GM12865 (cell line): ENCODE measurements around the gene TTC34.

Experiments
- DNase-seq: peaks from one replicate; pipeline ENCODE4 v3.0.0; 2010; ENCODE audit warnings: low read depth
- H3K4me3 ChIP-seq: 2 replicates; pipeline ENCODE4 v1.5.1; 2011; ENCODE audit warnings: mild to moderate bottlenecking, low read depth, low read length, control low read depth
- TF ChIP-seq, protein P1 (sequence below): IDR thresholded peaks from 2 replicates; pipeline ENCODE4 v1.5.1; 2011; ENCODE audit warnings: low read length, control low read depth, low read depth, inconsistent platforms; ENCODE audit not compliant: insufficient read depth; ENCODE audit errors: missing control alignments

TTC34 gene

DNA sequence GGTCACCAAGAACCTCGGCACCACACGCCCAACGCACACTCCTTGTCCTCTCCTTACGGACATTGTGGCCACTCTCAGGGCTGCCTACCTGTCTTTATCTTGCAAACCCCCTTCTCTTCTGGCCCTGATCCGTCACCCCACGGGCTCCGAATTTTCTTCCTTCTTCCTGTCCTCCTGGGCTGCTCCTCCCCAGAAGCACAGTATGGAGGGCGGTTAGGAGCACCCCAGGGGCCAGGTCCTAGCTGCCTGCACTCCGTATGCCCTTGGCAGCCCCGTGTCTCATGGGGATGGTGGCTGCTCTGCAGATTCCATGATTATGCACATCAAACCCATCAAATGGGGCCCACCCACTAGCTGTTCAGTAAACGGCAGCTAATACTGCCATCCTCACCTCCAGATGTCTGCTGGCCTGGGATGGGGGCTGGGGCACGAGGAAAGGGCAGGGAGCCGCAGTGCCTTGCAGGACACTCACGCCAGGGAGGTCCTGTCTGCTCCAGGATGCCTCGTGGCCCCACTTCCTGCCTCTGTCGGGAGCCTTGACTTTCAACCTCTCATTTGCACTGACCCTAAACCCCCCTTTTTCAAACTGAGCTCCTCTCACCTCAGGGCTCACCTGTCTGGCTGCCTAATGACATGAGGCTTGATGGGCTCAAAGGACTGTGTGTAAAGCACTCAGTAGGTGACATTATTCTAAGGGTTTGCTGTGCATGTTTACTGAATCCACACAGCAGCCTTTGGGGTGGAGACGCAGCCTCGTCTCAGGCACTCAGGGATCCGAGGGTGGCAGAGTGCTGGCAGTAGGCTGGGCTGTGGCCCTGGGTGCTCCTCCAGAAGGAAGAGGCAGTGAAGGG is 4.4 kb downstream of the TTC34 start:
- DNase-seq = no peak
- TF ChIP-seq, protein P1, sequence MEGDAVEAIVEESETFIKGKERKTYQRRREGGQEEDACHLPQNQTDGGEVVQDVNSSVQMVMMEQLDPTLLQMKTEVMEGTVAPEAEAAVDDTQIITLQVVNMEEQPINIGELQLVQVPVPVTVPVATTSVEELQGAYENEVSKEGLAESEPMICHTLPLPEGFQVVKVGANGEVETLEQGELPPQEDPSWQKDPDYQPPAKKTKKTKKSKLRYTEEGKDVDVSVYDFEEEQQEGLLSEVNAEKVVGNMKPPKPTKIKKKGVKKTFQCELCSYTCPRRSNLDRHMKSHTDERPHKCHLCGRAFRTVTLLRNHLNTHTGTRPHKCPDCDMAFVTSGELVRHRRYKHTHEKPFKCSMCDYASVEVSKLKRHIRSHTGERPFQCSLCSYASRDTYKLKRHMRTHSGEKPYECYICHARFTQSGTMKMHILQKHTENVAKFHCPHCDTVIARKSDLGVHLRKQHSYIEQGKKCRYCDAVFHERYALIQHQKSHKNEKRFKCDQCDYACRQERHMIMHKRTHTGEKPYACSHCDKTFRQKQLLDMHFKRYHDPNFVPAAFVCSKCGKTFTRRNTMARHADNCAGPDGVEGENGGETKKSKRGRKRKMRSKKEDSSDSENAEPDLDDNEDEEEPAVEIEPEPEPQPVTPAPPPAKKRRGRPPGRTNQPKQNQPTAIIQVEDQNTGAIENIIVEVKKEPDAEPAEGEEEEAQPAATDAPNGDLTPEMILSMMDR = no peak
- H3K4me3 ChIP-seq = no peak overlapping the region

DNA sequence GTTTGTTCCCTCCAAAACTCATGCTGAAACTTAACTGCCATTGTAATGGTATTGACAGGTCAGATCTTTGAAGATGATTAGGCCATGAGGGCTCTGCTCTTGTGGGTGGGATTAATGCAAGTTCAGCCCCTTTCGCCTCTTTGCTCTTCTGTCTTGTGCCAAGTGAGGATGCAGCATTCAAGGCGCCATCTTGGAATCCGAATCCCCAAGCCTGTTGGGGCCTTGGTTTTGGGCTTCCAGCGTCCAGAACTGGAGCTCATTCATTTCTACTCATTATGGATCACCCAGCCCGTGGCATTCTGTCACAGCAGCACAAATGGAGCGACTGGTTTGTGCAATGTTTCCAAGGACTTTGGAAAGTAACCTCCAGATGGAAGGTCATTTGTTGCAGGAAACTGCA is 5.6 kb downstream of the TTC34 start:
- H3K4me3 ChIP-seq = no peak overlapping the region
- TF ChIP-seq, protein P1 = no peak
- no peak for DNase-seq

DNA sequence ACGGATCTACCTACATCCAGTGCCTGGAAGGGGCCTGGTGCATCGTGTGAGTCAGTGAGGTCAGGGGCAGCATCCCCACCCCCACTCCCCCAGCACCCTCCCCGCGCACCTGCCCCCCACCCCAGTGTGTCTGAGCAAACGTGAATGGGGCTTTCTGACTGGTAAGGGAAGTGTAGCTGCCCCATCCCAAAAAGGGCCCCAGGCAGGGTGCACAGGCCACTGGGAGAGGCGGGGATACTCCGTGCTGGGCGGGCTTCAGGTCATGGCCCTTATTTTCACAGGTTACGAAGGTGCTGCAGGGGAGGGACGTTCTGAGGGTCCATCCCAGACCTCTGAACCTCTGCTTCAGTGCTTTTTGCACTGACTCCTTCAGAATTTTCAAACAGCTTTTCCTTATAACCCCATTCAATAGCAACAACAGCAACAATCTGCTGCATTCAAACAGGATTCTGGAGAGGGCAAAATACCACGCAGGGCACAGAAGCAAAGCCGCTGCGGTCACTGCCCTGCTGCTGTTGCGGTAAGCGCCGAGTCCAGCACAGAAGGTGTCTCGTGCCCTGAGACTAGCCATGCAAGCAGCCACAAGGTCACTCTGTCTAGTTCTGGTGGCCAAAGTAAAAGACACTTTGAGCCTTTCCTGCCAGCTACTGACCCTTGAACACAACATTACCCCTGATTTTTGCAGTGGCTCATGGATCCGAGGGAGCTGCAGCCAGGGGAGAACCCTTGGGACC is 10.3 kb downstream of the TTC34 start:
- no peak for DNase-seq
- H3K4me3 ChIP-seq = no peak overlapping the region
- TF ChIP-seq, protein P1 = no peak

DNA sequence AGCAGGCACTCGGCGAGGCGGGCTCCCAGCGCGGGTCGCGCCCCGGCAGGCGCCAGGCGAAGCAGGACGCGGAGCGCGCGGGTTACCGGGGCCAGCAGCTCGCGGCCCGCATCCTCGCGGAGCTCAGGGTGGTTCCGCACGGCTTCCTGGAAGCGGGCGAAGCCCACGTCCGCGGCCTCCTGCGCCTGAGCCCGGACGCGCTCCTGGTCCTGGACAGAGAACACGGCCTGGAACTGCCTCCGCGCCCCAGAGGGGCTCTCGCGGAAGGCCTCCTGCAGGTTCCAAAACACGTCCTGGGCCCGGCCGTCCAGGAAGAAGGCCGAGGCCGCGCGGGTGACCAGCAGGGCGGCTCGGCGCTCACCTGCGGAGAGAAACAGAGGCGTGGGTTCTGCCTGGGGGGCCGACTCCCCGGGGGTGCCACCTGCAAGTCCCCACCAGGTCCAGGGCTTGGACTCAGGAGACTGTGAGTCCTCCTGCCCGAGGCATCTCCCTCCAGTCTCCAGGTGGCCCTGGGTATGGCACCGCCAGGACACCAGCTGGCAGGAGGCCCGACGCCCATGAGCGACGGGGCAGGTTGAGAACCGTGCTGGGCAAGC is 11.4 kb downstream of the TTC34 start:
- TF ChIP-seq, protein P1 = no peak
- DNase-seq = no peak
- no peak overlapping the region for H3K4me3 ChIP-seq

DNA sequence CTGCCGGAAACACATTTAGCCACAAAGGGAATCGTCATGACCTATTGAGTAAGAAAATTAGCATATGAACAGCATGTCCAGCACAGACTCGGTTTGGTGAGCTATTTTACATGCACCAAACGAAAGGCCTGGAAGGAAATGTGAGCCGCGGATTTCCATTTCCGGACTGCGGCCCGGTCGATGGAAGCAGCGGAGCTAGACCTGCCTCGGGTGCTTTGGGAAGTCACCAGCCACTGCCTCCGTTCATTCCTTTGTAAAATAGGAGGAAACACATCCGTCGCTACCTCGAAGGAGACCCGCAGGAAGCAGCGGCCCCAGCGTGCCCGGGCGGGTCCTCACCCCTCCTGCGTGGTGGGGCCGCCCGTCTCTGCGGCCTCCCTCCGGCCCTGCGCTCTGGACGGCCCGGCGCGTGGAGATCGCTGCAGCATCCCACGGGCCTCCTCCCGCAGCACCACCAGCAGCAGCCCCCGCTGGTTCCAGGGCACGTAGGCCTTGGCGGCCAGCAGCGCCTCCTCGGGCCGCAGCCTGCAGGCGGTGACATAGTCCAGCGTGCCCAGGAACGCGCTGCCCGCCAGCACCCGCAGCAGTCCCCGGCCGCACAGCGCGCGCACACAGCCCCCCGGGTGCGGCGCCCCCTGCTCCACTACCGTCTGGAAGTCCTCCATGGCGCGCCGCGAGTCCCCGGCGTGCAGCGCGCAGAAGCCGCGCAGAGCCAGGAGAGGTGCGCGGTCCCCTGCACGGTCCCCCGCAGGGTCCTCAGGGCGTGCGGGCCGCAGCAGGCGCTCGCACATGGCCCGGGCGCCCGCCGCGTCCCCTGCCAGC is 12.1 kb downstream of the TTC34 start:
- no peak for DNase-seq
- H3K4me3 ChIP-seq = no peak overlapping the region
- TF ChIP-seq, protein P1 = no peak

DNA sequence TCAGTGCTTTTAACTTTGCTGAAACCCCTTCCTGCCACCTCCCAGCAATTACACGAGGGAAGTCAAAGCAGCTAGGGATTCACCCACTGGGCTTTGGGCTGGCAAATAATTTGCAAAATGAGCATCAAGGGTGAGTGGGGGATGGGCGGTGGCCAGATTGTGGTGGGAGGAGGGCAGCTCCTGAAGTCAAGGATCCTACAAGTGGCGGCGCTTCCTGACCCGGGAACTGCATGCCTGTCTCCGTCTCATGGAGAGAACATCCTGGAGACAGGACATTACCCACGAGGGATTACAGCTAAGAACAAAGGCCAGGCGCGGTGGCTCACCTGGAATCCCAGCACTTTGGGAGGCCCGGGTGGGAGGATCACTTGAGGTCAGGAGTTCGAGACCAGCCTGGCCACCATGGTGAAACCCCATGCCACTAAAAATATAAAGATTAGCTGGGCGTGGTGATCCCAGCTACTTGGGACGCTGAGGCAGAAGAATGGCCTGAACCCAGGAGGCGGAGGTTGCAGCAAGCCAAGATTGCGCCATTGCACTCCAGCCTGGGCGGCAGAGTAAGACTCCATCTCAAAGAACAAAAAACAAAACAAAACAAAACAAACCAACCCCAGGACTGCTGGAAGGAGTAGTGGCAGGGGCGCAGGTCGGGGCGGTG is 12.9 kb downstream of the TTC34 start:
- TF ChIP-seq, protein P1 = no peak
- H3K4me3 ChIP-seq = no peak overlapping the region
- DNase-seq = no peak
